ENCODE results near the gene CA11.

The CA11 gene

DNA sequence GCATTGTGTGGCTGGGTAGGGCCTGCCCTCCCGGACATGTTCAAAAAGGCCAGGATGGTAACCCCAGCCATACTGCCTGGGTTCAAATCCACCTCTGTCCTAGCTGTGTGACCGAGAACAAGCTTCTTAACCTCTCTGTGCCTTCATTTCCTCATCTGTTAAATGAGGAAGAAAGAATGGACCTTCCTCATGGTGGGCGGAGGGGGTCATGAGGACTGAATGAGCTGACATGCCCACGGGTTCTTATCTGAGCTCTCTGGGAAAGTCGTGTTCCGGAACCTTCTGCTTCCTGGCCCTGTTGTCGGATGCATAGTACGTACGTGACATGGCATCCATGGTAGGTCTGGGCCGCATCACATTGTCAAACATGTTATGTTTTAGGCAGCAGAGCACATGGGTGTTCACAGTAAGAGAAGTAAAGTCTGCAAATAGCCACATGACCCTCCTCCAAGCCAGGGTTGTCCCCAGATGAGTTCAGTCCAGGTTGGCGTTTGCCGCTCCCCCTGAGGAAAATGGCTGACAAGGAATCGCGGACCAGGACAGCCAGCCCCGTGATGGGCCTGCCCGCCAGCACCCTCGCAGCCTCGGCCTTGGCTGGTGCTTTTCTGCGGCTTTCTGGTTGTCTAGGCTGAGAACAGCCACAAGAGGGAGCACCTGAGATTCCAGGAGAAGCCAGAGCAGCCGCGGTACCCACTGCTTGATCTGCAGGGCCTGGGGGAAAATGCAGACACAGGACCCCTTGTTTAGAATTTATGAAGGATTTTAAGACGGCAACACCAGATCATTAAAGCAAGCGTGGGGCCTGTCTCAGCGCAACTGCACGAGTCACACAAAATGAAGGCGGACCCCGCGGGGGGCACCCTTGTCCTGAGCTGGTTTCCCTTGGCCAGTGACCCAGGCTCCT is 29.2 kb upstream of the CA11 start:
- H3K27ac ChIP-seq, result no peak overlapping the region
- peak; percentile 85 for DNase-seq (ENCODE audit: low spot score)
- peak; percentile 91 for TF ChIP-seq CTCF (conservative IDR thresholded peaks at IDR 0.05; ENCODE audit: low read depth)
- CTCF ChIA-PET, result interaction anchor here (0.6 to 1.3 kb wide), 8 partner anchors 8 to 110 kb away, joined by 3 to 7 read pairs (median 4); no protein-coding TSS in a partner anchor
- POLR2A ChIA-PET (ENCODE audit: low non-redundant PET), result no interaction called here

GRCh38 chr19:48674216-48674809 is 28.3 kb upstream of the CA11 start:
- CTCF ChIA-PET, result interaction anchor here (0.5 to 1.2 kb wide), 3 partner anchors 29 to 65 kb away, joined by 3 to 5 read pairs (median 3); no protein-coding TSS in a partner anchor
- DNase-seq (ENCODE audit: low spot score), result no peak
- POLR2A ChIA-PET (ENCODE audit: low non-redundant PET), result no interaction called here
- TF ChIP-seq CTCF (conservative IDR thresholded peaks at IDR 0.05; ENCODE audit: low read depth), result no peak
- no peak overlapping the region for H3K27ac ChIP-seq

DNA sequence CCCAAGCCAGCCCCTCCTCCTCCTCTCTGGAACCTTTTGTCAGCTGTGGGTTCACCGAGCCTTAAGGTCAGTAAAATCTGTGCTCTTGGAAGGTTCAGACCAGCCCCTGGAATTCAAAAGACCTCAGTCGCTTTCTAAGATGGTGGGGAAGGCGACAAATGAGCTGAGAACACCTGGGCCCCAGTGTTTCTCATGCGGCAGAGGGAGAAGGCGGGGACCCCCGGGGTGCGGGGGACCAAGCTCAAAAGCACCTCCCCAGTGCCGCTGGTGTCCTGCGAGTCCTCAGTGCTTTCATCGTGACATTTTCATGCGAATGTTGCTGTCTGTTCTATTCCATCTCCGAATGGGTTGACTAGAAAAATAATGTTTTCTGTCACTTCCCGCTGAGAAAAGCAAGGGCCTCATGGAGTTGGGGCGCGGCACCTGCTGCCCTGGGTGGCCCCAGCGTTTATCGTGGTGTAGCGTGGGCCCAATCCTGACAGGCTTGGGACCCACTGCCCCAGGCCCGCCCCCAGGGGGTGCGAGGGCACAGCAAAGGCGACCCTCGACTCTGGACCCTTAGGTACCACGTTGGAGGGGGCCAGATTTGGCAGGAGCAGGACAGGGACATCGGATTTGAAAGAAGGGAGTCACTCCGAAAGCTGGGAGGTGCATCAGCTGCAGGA is 27.6 kb upstream of the CA11 start:
- CTCF ChIA-PET, result interaction anchor here (0.5 to 1.2 kb wide), 2 partner anchors 47 to 65 kb away, joined by 3 to 5 read pairs; no protein-coding TSS in a partner anchor
- H3K27ac ChIP-seq, result no peak overlapping the region
- no peak for TF ChIP-seq CTCF (conservative IDR thresholded peaks at IDR 0.05; ENCODE audit: low read depth)
- DNase-seq (ENCODE audit: low spot score), result no peak
- POLR2A ChIA-PET (ENCODE audit: low non-redundant PET), result no interaction called here

DNA sequence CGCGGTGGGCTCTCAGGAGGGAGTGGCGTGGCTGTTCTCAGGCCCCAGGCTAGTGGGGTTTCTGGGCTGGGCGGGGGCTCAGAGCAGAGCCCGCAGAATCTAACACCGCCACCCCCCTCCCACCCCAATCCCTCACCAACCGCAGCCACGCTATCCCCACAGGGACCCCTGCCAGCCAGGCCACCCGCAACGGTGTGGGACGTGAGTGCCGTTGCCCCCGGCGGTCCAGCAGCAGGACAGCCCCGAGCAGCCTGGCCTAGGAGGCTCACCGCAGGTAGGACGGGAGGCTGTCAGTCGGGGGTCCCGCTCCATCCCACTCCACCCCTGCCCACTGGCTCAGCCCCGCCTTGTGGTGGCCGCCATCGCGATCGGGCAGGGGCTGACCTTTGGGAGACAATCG is 27.0 kb upstream of the CA11 start, which contains the start of gene NTN5:
TSS of gene NTN5 (minus strand) at position 24 of the 400 bp plus-strand sequence. CDS start 2,031 bp downstream, outside the sequence.
- DNase-seq (ENCODE audit: low spot score), result no peak
- CTCF ChIA-PET, result no interaction called here
- POLR2A ChIA-PET (ENCODE audit: low non-redundant PET), result no interaction called here

GRCh38 chr19:48671446-48671995 is 25.5 kb upstream of the CA11 start:
- CTCF ChIA-PET, result interaction anchor here (0.5 to 0.7 kb wide), 2 partner anchors 68 to 208 kb away, joined by 3 read pairs; no protein-coding TSS in a partner anchor
- POLR2A ChIA-PET (ENCODE audit: low non-redundant PET), result no interaction called here

More for the DNA sequence above, 27.0 kb upstream of the CA11 start, which contains the start of gene NTN5:
- no peak within 1 kb of the TSS for H3K27ac ChIP-seq
- TF ChIP-seq CTCF (conservative IDR thresholded peaks at IDR 0.05; ENCODE audit: low read depth), result no peak

More at GRCh38 chr19:48671446-48671995, 25.5 kb upstream of the CA11 start:
- no peak overlapping the region; the same call in 1 of the 2 replicates for H3K27ac ChIP-seq
- no peak for DNase-seq (ENCODE audit: low spot score)
- no peak for TF ChIP-seq CTCF (conservative IDR thresholded peaks at IDR 0.05; ENCODE audit: low read depth)

Data from RWPE1 (cell line).